ENCODE results near the gene NELL1.

Gene NELL1

GRCh38 chr11:21401496-21401895 is 732.1 kb downstream of the NELL1 start:
- Histone ChIP-seq H3K36me3 (ENCODE audit: insufficient read depth, low read length) (no peaks in the 10 kb centered on the region), H3K4me1 (ENCODE audit: insufficient read depth, low read length) (no peaks in the 10 kb centered on the region), H3K9ac (ENCODE audit: low read length) (no peak overlapping the region), H3K27ac (ENCODE audit: low read depth, low read length) (no peak overlapping the region), H3K4me3 (ENCODE audit: low read depth in 1 of 2, low read length in 2 of 2) (no peak overlapping the region), H3K27me3 (ENCODE audit: control insufficient read depth in 1 of 2, insufficient read depth in 2 of 2, low read length in 2 of 2) (no peaks in the 10 kb centered on the region), H3K9me3 (ENCODE audit: low read length) (no peaks in the 10 kb centered on the region)

- Histone ChIP-seq H3K27ac (ENCODE audit: low read depth, low read length) (no peak overlapping the region), H3K9me3 (ENCODE audit: low read length) (no peaks in the 10 kb centered on the region), H3K4me3 (ENCODE audit: low read depth in 1 of 2, low read length in 2 of 2) (no peak overlapping the region), H3K4me1 (ENCODE audit: insufficient read depth, low read length) (no peaks in the 10 kb centered on the region), H3K27me3 (ENCODE audit: control insufficient read depth in 1 of 2, insufficient read depth in 2 of 2, low read length in 2 of 2) (no peaks in the 10 kb centered on the region), H3K36me3 (ENCODE audit: insufficient read depth, low read length) (no peaks in the 10 kb centered on the region), H3K9ac (ENCODE audit: low read length) (no peak overlapping the region)
Observed at GRCh38 chr11:21402274-21402673, 732.9 kb downstream of the NELL1 start.

DNA sequence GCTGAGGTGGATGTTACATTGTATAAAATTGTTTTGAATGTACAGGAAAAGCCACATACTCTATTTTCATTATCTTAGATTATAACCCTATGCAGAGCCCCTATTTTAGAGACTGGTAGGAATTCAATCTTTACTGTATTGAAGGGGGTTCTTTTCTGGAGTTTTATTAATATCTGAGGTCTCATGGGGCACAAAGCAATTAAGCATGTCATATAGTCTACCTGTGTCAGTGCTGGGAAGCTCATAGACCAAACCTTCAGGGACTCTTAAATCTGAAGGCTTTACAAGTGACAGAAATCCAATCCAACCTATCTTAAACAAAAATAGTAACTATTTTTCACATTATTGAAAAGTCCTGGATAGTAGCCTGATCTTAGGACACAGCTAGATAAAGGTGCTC is 733.7 kb downstream of the NELL1 start:
- Histone ChIP-seq H3K27me3 (ENCODE audit: control insufficient read depth in 1 of 2, insufficient read depth in 2 of 2, low read length in 2 of 2) (no peaks in the 10 kb centered on the region), H3K4me3 (ENCODE audit: low read depth in 1 of 2, low read length in 2 of 2) (no peak overlapping the region), H3K27ac (ENCODE audit: low read depth, low read length) (no peak overlapping the region), H3K4me1 (ENCODE audit: insufficient read depth, low read length) (no peaks in the 10 kb centered on the region), H3K36me3 (ENCODE audit: insufficient read depth, low read length) (no peaks in the 10 kb centered on the region), H3K9me3 (ENCODE audit: low read length) (no peaks in the 10 kb centered on the region), H3K9ac (ENCODE audit: low read length) (no peak overlapping the region)

DNA sequence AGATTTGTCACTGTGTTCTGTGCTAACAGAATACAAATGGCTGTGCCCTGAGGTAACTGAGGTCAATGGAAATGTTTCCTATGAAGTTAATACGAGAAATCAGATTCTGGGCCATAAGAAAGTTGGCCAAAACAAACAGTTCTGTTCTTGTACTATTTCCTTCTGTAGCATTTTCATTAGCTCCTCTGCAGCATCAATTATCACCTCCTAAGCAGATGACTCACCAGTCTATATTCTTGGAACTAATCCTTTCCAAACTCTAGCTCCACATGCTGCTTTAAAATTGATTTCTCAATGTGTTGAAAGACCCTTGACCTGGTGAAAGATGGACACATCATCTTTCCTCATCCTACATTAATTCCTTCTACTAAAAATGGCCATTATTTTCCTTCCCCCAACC is 736.0 kb downstream of the NELL1 start:
- no peaks in the 10 kb centered on the region for H3K36me3 ChIP-seq (ENCODE audit: insufficient read depth, low read length)

DNA sequence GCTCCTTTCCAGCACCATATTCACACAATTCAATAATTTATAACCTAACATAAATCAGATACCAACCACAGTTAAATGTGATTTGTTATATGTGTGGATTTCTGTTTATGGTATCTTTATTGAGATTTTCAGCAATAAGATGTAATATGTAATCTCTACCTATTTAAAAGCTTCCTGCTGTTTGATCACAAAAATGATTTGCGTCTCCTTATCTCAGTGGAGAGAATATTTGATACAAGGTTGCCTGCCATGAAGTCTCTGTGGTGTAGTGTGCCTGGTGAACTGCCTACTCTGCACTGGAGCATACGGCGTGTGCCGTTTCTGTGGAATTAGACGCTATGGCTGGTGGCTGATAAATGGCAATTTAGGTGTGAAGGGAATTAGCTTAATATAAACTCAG is 741.1 kb downstream of the NELL1 start:
- Histone ChIP-seq H3K36me3 (ENCODE audit: insufficient read depth, low read length) (no peaks in the 10 kb centered on the region), H3K27ac (ENCODE audit: low read depth, low read length) (no peak overlapping the region), H3K4me1 (ENCODE audit: insufficient read depth, low read length) (no peaks in the 10 kb centered on the region), H3K4me3 (ENCODE audit: low read depth in 1 of 2, low read length in 2 of 2) (no peak overlapping the region), H3K9me3 (ENCODE audit: low read length) (no peaks in the 10 kb centered on the region), H3K27me3 (ENCODE audit: control insufficient read depth in 1 of 2, insufficient read depth in 2 of 2, low read length in 2 of 2) (no peaks in the 10 kb centered on the region), H3K9ac (ENCODE audit: low read length) (no peak overlapping the region)

More for the DNA sequence above, 736.0 kb downstream of the NELL1 start:
- Histone ChIP-seq H3K9me3 (ENCODE audit: low read length) (no peaks in the 10 kb centered on the region), H3K27me3 (ENCODE audit: control insufficient read depth in 1 of 2, insufficient read depth in 2 of 2, low read length in 2 of 2) (no peaks in the 10 kb centered on the region), H3K4me3 (ENCODE audit: low read depth in 1 of 2, low read length in 2 of 2) (no peak overlapping the region), H3K4me1 (ENCODE audit: insufficient read depth, low read length) (no peaks in the 10 kb centered on the region), H3K9ac (ENCODE audit: low read length) (no peak overlapping the region), H3K27ac (ENCODE audit: low read depth, low read length) (no peak overlapping the region)

DNA sequence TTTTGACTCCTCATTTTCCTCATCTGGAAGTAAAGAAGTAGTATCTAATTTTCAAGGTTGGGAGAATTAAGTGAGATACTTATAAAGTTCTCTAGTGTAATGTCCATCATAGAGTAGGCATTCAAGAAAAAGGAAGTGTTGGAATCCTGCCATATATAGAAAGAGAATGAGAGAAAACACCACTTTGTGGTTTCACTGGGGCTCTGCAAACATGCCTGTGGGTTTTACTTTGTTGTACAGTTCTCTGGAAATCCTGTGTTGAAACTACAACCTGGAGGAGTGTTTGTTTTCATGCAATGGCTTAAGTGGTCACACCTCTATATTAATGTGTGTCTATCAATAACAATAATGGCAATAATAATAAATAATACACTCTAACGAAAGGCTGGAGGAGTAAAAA is 741.7 kb downstream of the NELL1 start:
- H3K4me3 ChIP-seq (ENCODE audit: low read depth in 1 of 2, low read length in 2 of 2) = no peak overlapping the region
- H3K27ac ChIP-seq (ENCODE audit: low read depth, low read length) = no peak overlapping the region
- H3K9me3 ChIP-seq (ENCODE audit: low read length) = no peaks in the 10 kb centered on the region
- no peaks in the 10 kb centered on the region for H3K36me3 ChIP-seq (ENCODE audit: insufficient read depth, low read length)
- H3K27me3 ChIP-seq (ENCODE audit: control insufficient read depth in 1 of 2, insufficient read depth in 2 of 2, low read length in 2 of 2) = no peaks in the 10 kb centered on the region
- H3K4me1 ChIP-seq (ENCODE audit: insufficient read depth, low read length) = no peaks in the 10 kb centered on the region
- H3K9ac ChIP-seq (ENCODE audit: low read length) = no peak overlapping the region

GRCh38 chr11:21411597-21411996 is 742.2 kb downstream of the NELL1 start:
- Histone ChIP-seq H3K4me1 (ENCODE audit: insufficient read depth, low read length) (no peaks in the 10 kb centered on the region), H3K9me3 (ENCODE audit: low read length) (no peaks in the 10 kb centered on the region), H3K36me3 (ENCODE audit: insufficient read depth, low read length) (no peaks in the 10 kb centered on the region), H3K4me3 (ENCODE audit: low read depth in 1 of 2, low read length in 2 of 2) (no peak overlapping the region), H3K27me3 (ENCODE audit: control insufficient read depth in 1 of 2, insufficient read depth in 2 of 2, low read length in 2 of 2) (no peaks in the 10 kb centered on the region), H3K9ac (ENCODE audit: low read length) (no peak overlapping the region), H3K27ac (ENCODE audit: low read depth, low read length) (no peak overlapping the region)

GRCh38 chr11:21412652-21413383 is 743.4 kb downstream of the NELL1 start:
- Histone ChIP-seq H3K4me3 (ENCODE audit: low read depth in 1 of 2, low read length in 2 of 2) (no peak overlapping the region), H3K36me3 (ENCODE audit: insufficient read depth, low read length) (no peaks in the 10 kb centered on the region), H3K4me1 (ENCODE audit: insufficient read depth, low read length) (no peaks in the 10 kb centered on the region), H3K27ac (ENCODE audit: low read depth, low read length) (no peak overlapping the region), H3K9ac (ENCODE audit: low read length) (no peak overlapping the region), H3K9me3 (ENCODE audit: low read length) (no peaks in the 10 kb centered on the region), H3K27me3 (ENCODE audit: control insufficient read depth in 1 of 2, insufficient read depth in 2 of 2, low read length in 2 of 2) (no peaks in the 10 kb centered on the region)

DNA sequence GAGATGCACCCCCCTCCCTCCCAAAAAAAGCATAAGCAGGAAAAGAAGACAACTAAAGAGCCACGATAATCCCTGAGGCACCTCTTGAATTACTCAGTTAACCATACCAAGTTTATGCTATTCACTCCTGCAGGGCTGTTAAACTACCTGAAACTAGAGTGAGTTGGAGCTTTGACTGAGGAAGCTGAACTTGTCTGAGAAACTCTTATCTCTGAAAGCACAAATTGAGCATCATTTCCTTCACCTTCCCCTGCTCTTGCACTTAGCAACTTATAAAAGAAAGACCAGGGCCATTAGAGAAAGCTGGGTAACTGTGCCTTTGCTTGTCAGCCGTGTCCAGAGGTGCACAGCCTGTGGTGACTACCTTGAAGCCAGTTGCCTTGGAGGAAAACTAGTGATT is 745.6 kb downstream of the NELL1 start:
- Histone ChIP-seq H3K27me3 (ENCODE audit: control insufficient read depth in 1 of 2, insufficient read depth in 2 of 2, low read length in 2 of 2) (no peaks in the 10 kb centered on the region), H3K9me3 (ENCODE audit: low read length) (no peaks in the 10 kb centered on the region), H3K27ac (ENCODE audit: low read depth, low read length) (no peak overlapping the region), H3K4me1 (ENCODE audit: insufficient read depth, low read length) (no peaks in the 10 kb centered on the region), H3K9ac (ENCODE audit: low read length) (no peak overlapping the region), H3K4me3 (ENCODE audit: low read depth in 1 of 2, low read length in 2 of 2) (no peak overlapping the region), H3K36me3 (ENCODE audit: insufficient read depth, low read length) (no peaks in the 10 kb centered on the region)

DNA sequence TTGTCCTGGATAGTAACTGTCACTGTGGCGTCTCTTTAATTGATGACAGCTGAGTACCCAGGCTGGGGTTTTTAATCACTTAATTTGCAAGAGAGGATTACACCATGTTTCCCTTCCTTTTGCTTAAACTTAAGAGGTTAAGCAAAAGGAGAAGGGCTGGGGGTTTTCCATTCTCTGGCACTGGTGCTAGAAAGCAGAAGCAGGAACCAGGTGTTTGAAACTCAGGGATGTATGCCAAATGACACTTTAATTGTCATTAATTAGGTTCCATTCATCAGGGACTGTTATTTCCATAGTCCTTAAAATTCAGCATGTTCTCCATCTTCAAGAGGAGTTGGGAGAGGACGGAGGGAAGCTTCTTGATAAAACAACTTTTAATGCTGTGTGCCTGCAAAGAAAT is 746.2 kb downstream of the NELL1 start:
- no peak overlapping the region for H3K27ac ChIP-seq (ENCODE audit: low read depth, low read length)
- no peaks in the 10 kb centered on the region for H3K36me3 ChIP-seq (ENCODE audit: insufficient read depth, low read length)
- H3K4me3 ChIP-seq (ENCODE audit: low read depth in 1 of 2, low read length in 2 of 2) = no peak overlapping the region
- H3K4me1 ChIP-seq (ENCODE audit: insufficient read depth, low read length) = no peaks in the 10 kb centered on the region
- H3K27me3 ChIP-seq (ENCODE audit: control insufficient read depth in 1 of 2, insufficient read depth in 2 of 2, low read length in 2 of 2) = no peaks in the 10 kb centered on the region
- no peak overlapping the region for H3K9ac ChIP-seq (ENCODE audit: low read length)
- no peaks in the 10 kb centered on the region for H3K9me3 ChIP-seq (ENCODE audit: low read length)

GRCh38 chr11:21421711-21422329 is 752.4 kb downstream of the NELL1 start:
- Histone ChIP-seq H3K9me3 (ENCODE audit: low read length) (no peaks in the 10 kb centered on the region), H3K27ac (ENCODE audit: low read depth, low read length) (no peak overlapping the region), H3K4me3 (ENCODE audit: low read depth in 1 of 2, low read length in 2 of 2) (no peak overlapping the region), H3K4me1 (ENCODE audit: insufficient read depth, low read length) (no peaks in the 10 kb centered on the region), H3K36me3 (ENCODE audit: insufficient read depth, low read length) (no peaks in the 10 kb centered on the region), H3K27me3 (ENCODE audit: control insufficient read depth in 1 of 2, insufficient read depth in 2 of 2, low read length in 2 of 2) (no peaks in the 10 kb centered on the region), H3K9ac (ENCODE audit: low read length) (no peak overlapping the region)

GRCh38 chr11:21426931-21427330 is 757.5 kb downstream of the NELL1 start:
- no peaks in the 10 kb centered on the region for H3K9me3 ChIP-seq (ENCODE audit: low read length)
- no peaks in the 10 kb centered on the region for H3K36me3 ChIP-seq (ENCODE audit: insufficient read depth, low read length)
- H3K4me3 ChIP-seq (ENCODE audit: low read depth in 1 of 2, low read length in 2 of 2) = no peak overlapping the region

More at GRCh38 chr11:21426931-21427330, 757.5 kb downstream of the NELL1 start:
- H3K27ac ChIP-seq (ENCODE audit: low read depth, low read length) = no peak overlapping the region
- H3K4me1 ChIP-seq (ENCODE audit: insufficient read depth, low read length) = no peaks in the 10 kb centered on the region
- no peaks in the 10 kb centered on the region for H3K27me3 ChIP-seq (ENCODE audit: control insufficient read depth in 1 of 2, insufficient read depth in 2 of 2, low read length in 2 of 2)
- H3K9ac ChIP-seq (ENCODE audit: low read length) = no peak overlapping the region

All from muscle layer of colon (tissue), 2 donors.